Adipocyte (in vitro differentiated cells): ENCODE data around the gene ARSD.
A peak's percentile ranks its signal among the peaks of the same experiment; 100 is the strongest.
"Not testable (repeated sequence)": the region's sequence is repeated elsewhere in the genome, so short reads cannot be mapped to it uniquely, and the experiment has no call there.

Source experiments
- DNase-seq: peaks from one replicate; pipeline ENCODE4 v3.0.0-alpha.2; 2015; ENCODE audit warnings: low read depth
- H3K27me3 ChIP-seq: replicated peaks from 2 replicates; pipeline ENCODE4 v1.7.0; 2013; ENCODE audit warnings: mild to moderate bottlenecking, low read length, moderate library complexity; ENCODE audit not compliant: control insufficient read depth, insufficient read depth
- H3K36me3 ChIP-seq: 2 replicates; pipeline ENCODE4 v1.7.0; 2013; ENCODE audit warnings: low read length, mild to moderate bottlenecking, moderate library complexity; ENCODE audit not compliant: control insufficient read depth, insufficient read depth, severe bottlenecking
- H3K4me1 ChIP-seq: 2 replicates; pipeline ENCODE4 v1.7.0; 2013; ENCODE audit warnings: mild to moderate bottlenecking, low read length, moderate library complexity; ENCODE audit not compliant: control insufficient read depth, insufficient read depth
- H3K4me3 ChIP-seq: 2 replicates; pipeline ENCODE4 v1.7.0; 2013; ENCODE audit warnings: mild to moderate bottlenecking, low read length, moderate library complexity
- H3K9ac ChIP-seq: 2 replicates; pipeline ENCODE4 v1.7.0; 2013; ENCODE audit warnings: mild to moderate bottlenecking, low read length, moderate library complexity
- H3K9me3 ChIP-seq: 2 replicates; pipeline ENCODE4 v1.7.0; 2013; ENCODE audit warnings: mild to moderate bottlenecking, low read length, moderate library complexity; ENCODE audit not compliant: control insufficient read depth

Gene ARSD

GRCh38 chrX:2931155-2931554 lies 2.0 kb upstream of the ARSD start:
- H3K4me3 ChIP-seq, result no peak overlapping the region
- H3K9ac ChIP-seq, result no peak overlapping the region
- H3K36me3 ChIP-seq, result no peaks in the 10 kb centered on the region
- peaks cover 10% of the 10 kb centered on the region for H3K9me3 ChIP-seq
- H3K4me1 ChIP-seq, result no peaks in the 10 kb centered on the region
- no peak for DNase-seq
- no peaks in the 10 kb centered on the region for H3K27me3 ChIP-seq

GRCh38 chrX:2928191-2928582 lies 952 bp downstream of the ARSD start:
- no peaks in the 10 kb centered on the region for H3K4me1 ChIP-seq
- no peaks in the 10 kb centered on the region for H3K36me3 ChIP-seq
- peak overlapping the region; percentile 62 for H3K9ac ChIP-seq
- peak; percentile 45 for DNase-seq
- H3K4me3 ChIP-seq, result peak overlapping the region; percentile 87
- no peaks in the 10 kb centered on the region for H3K27me3 ChIP-seq
- peaks cover 10% of the 10 kb centered on the region for H3K9me3 ChIP-seq

- no peak for DNase-seq
- Histone ChIP-seq H3K36me3 (no peaks in the 10 kb centered on the region), H3K27me3 (no peaks in the 10 kb centered on the region), H3K9ac (no peak overlapping the region), H3K4me3 (no peak overlapping the region), H3K9me3 (peaks cover 10% of the 10 kb centered on the region), H3K4me1 (no peaks in the 10 kb centered on the region)
These were observed 2.4 kb downstream of the ARSD start for GRCh38 chrX:2926664-2927275.

- not testable (repeated sequence) for H3K36me3 ChIP-seq, H3K27me3 ChIP-seq, DNase-seq, H3K9ac ChIP-seq, H3K4me3 ChIP-seq, H3K4me1 ChIP-seq, H3K9me3 ChIP-seq
These were observed 2.9 kb downstream of the ARSD start for GRCh38 chrX:2926255-2926654.

GRCh38 chrX:2924151-2924550 lies 5.0 kb downstream of the ARSD start:
- no peak for DNase-seq
- no peaks in the 10 kb centered on the region for H3K4me1 ChIP-seq
- H3K9me3 ChIP-seq, result no peaks in the 10 kb centered on the region
- H3K9ac ChIP-seq, result no peak overlapping the region
- no peaks in the 10 kb centered on the region for H3K27me3 ChIP-seq
- H3K4me3 ChIP-seq, result no peak overlapping the region
- peaks cover 13% of the 10 kb centered on the region for H3K36me3 ChIP-seq

GRCh38 chrX:2921750-2922149 lies 7.4 kb downstream of the ARSD start:
- no peak for DNase-seq
- Histone ChIP-seq H3K9me3 (no peaks in the 10 kb centered on the region), H3K36me3 (peaks cover 13% of the 10 kb centered on the region), H3K4me3 (no peak overlapping the region), H3K27me3 (no peaks in the 10 kb centered on the region), H3K9ac (no peak overlapping the region), H3K4me1 (no peaks in the 10 kb centered on the region)

GRCh38 chrX:2921193-2921592 lies 7.9 kb downstream of the ARSD start:
- H3K4me3 ChIP-seq, result no peak overlapping the region
- H3K4me1 ChIP-seq, result no peaks in the 10 kb centered on the region
- no peaks in the 10 kb centered on the region for H3K9me3 ChIP-seq
- no peaks in the 10 kb centered on the region for H3K27me3 ChIP-seq
- no peak overlapping the region for H3K9ac ChIP-seq
- H3K36me3 ChIP-seq, result peaks cover 13% of the 10 kb centered on the region
- no peak for DNase-seq

GRCh38 chrX:2917767-2918166 lies 11.4 kb downstream of the ARSD start:
- no peak overlapping the region for H3K4me3 ChIP-seq
- no peak overlapping the region for H3K9ac ChIP-seq
- no peak for DNase-seq
- no peaks in the 10 kb centered on the region for H3K27me3 ChIP-seq
- H3K9me3 ChIP-seq, result no peaks in the 10 kb centered on the region
- H3K36me3 ChIP-seq, result peaks cover 16% of the 10 kb centered on the region
- no peaks in the 10 kb centered on the region for H3K4me1 ChIP-seq

- peaks cover 3% of the 10 kb centered on the region for H3K36me3 ChIP-seq
- H3K9ac ChIP-seq, result no peak overlapping the region
- peak; percentile 7 for DNase-seq
- H3K27me3 ChIP-seq, result no peaks in the 10 kb centered on the region
- no peaks in the 10 kb centered on the region for H3K4me1 ChIP-seq
- H3K9me3 ChIP-seq, result no peaks in the 10 kb centered on the region
- H3K4me3 ChIP-seq, result no peak overlapping the region
These were observed 16.0 kb downstream of the ARSD start for GRCh38 chrX:2913118-2913517.

- Histone ChIP-seq H3K4me1 (no peaks in the 10 kb centered on the region), H3K4me3 (no peak overlapping the region), H3K9ac (no peak overlapping the region), H3K36me3 (no peaks in the 10 kb centered on the region), H3K27me3 (no peaks in the 10 kb centered on the region), H3K9me3 (no peaks in the 10 kb centered on the region)
- no peak for DNase-seq
These were observed 19.0 kb downstream of the ARSD start for GRCh38 chrX:2910109-2910508.

GRCh38 chrX:2908125-2908685 lies 20.9 kb downstream of the ARSD start:
- Histone ChIP-seq H3K4me1 (no peaks in the 10 kb centered on the region), H3K9me3 (peaks cover 15% of the 10 kb centered on the region), H3K9ac (no peak overlapping the region), H3K27me3 (no peaks in the 10 kb centered on the region), H3K36me3 (no peaks in the 10 kb centered on the region), H3K4me3 (no peak overlapping the region)
- DNase-seq, result no peak

- no peaks in the 10 kb centered on the region for H3K27me3 ChIP-seq
- no peaks in the 10 kb centered on the region for H3K4me1 ChIP-seq
- H3K36me3 ChIP-seq, result no peaks in the 10 kb centered on the region
- DNase-seq, result no peak
- H3K4me3 ChIP-seq, result no peak overlapping the region
- H3K9ac ChIP-seq, result no peak overlapping the region
- peaks cover 23% of the 10 kb centered on the region for H3K9me3 ChIP-seq
These were observed 21.8 kb downstream of the ARSD start for GRCh38 chrX:2907295-2907694.
